Chondrocyte (in vitro differentiated cells): ENCODE results near the gene MYOM1. TPM values are rescaled to one million over a fixed set of nuclear protein-coding genes. Genes with fewer than 3 reads are reported as not detected.

Source experiments
- DNase-seq: peaks from one replicate; pipeline ENCODE4 v3.0.0; 2021; ENCODE audit warnings: mixed read lengths, low spot score
- H3K27ac Mint-ChIP-seq: one replicate; pipeline ENCODE4 v1.8.0; 2021; ENCODE audit warnings: mild to moderate bottlenecking, moderate library complexity, mixed read lengths; ENCODE audit not compliant: unreplicated experiment
- H3K27me3 Mint-ChIP-seq: 2 replicates; pipeline ENCODE4 v1.8.0; 2021; ENCODE audit warnings: low read depth, mixed read lengths
- H3K36me3 Mint-ChIP-seq: 2 replicates; pipeline ENCODE4 v1.8.0; 2021; ENCODE audit warnings: low read depth, mixed read lengths
- H3K4me1 Mint-ChIP-seq: 2 replicates; pipeline ENCODE4 v1.8.0; 2021; ENCODE audit warnings: low read depth, mild to moderate bottlenecking, mixed read lengths
- H3K4me3 Mint-ChIP-seq: one replicate; pipeline ENCODE4 v1.8.0; 2021; ENCODE audit warnings: mild to moderate bottlenecking, moderate library complexity, mixed read lengths; ENCODE audit not compliant: unreplicated experiment
- H3K9me3 Mint-ChIP-seq: 2 replicates; pipeline ENCODE4 v1.8.0; 2021; ENCODE audit warnings: low read depth, mixed read lengths
- total RNA-seq: library from RNA; stranded (reverse); gene quantifications from 3 replicates; pipeline ENCODE4 v1.2.1, GENCODE V29; 2021
- TF ChIP-seq, protein P1 (sequence below): fragments of 200-600 bp; sonication (generic); IDR thresholded peaks from 2 replicates; pipeline ENCODE4 v1.5.0; 2021; ENCODE audit warnings: antibody characterized with exemption, mild to moderate bottlenecking, moderate library complexity

The MYOM1 gene
- total RNA-seq, 1 donor from 2014 or later, result 1.5 TPM

DNA sequence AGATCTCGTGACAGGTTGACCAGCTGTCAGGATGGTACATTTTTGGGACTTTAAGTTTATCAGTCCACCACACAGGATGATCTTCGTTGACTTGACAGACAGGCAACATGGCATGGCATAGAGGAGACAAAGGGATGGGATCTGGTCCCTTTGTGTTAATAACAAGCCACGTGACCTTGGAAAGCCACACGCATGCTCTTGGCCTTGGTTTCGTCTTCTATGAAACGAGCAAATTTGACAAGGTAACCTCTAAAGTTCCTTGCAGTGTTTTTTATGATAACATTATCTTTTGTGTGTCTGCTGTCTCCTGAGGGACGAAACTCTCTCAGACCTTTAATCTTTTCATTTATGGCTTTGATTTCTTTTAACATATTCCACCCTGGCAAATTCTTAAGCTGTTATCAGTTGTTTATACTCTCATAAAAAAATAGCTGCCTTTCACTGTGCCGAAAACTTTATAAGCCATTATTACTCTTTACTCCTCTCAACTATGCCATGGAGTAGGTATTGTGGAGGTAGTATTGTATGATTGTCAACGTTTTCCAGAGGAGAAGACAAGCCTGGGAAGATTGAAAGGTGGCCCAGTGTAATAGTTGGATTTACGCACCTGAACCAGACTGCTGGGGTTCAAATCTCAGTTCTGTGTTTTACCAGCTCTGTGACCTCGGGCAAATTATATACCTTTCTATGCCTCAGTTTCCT lies 81.3 kb downstream of the MYOM1 start:
- H3K9me3 Mint-ChIP-seq, result peaks cover 8% of the 10 kb centered on the region
- TF ChIP-seq, protein P1, sequence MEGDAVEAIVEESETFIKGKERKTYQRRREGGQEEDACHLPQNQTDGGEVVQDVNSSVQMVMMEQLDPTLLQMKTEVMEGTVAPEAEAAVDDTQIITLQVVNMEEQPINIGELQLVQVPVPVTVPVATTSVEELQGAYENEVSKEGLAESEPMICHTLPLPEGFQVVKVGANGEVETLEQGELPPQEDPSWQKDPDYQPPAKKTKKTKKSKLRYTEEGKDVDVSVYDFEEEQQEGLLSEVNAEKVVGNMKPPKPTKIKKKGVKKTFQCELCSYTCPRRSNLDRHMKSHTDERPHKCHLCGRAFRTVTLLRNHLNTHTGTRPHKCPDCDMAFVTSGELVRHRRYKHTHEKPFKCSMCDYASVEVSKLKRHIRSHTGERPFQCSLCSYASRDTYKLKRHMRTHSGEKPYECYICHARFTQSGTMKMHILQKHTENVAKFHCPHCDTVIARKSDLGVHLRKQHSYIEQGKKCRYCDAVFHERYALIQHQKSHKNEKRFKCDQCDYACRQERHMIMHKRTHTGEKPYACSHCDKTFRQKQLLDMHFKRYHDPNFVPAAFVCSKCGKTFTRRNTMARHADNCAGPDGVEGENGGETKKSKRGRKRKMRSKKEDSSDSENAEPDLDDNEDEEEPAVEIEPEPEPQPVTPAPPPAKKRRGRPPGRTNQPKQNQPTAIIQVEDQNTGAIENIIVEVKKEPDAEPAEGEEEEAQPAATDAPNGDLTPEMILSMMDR, result no peak
- DNase-seq, result no peak
- no peak overlapping the region for H3K27ac Mint-ChIP-seq
- no peaks in the 10 kb centered on the region for H3K27me3 Mint-ChIP-seq
- H3K36me3 Mint-ChIP-seq, result no peaks in the 10 kb centered on the region
- no peaks in the 10 kb centered on the region for H3K4me1 Mint-ChIP-seq
- H3K4me3 Mint-ChIP-seq, result no peak overlapping the region

- Mint-ChIP-seq H3K4me1 (no peaks in the 10 kb centered on the region), H3K27me3 (no peaks in the 10 kb centered on the region), H3K4me3 (no peak overlapping the region), H3K36me3 (no peaks in the 10 kb centered on the region), H3K9me3 (no peaks in the 10 kb centered on the region), H3K27ac (no peak overlapping the region)
- TF ChIP-seq, protein P1, result no peak
- DNase-seq, result no peak
Observed at GRCh38 chr18:3135536-3135935, 84.2 kb downstream of the MYOM1 start.

DNA sequence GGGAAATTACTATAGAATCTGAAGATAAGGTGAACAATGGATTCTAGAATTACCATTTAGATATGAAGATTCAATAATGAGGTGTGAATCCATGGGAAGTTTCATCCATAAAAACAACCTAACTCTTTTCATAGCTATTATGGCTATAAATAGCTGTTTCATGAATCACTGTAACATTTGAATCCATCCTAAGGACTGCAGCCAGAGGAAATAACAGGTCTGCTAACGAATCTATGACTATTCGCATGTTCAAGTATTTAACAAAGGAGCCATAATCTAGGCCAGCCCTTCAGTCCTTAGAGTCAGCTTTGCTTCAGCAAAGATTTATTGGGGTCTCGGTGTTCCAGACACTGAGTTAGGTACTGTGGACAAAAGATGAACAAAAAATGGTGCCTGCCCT lies 87.1 kb downstream of the MYOM1 start:
- Mint-ChIP-seq H3K27ac (no peak overlapping the region), H3K36me3 (no peaks in the 10 kb centered on the region), H3K4me3 (no peak overlapping the region), H3K4me1 (peaks cover 6% of the 10 kb centered on the region), H3K9me3 (no peaks in the 10 kb centered on the region), H3K27me3 (no peaks in the 10 kb centered on the region)
- DNase-seq, result no peak
- TF ChIP-seq, protein P1, result no peak

DNA sequence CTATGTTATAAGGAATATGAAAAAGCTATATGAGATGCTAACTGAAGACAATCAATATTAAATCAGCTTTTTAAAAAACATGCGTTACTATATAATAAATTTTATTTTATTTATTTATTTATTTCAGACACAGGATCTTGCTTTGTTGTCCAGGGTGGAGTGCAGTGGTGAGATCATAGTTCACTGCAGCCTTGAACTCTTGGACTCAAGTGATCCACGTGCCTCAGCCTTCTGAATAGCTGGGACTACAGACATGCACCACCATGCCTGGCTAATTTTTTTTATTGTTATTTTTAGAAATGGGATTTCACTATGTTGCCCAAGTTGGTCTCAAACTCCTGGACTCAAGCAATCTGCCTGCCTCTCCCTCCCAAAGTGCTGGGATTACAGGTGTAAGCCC lies 89.4 kb downstream of the MYOM1 start:
- H3K27me3 Mint-ChIP-seq, result no peaks in the 10 kb centered on the region
- TF ChIP-seq, protein P1, result no peak
- no peak overlapping the region for H3K27ac Mint-ChIP-seq
- H3K36me3 Mint-ChIP-seq, result no peaks in the 10 kb centered on the region
- no peak overlapping the region for H3K4me3 Mint-ChIP-seq
- peaks cover 6% of the 10 kb centered on the region for H3K4me1 Mint-ChIP-seq
- H3K9me3 Mint-ChIP-seq, result no peaks in the 10 kb centered on the region
- no peak for DNase-seq

- Mint-ChIP-seq H3K9me3 (peaks cover 8% of the 10 kb centered on the region), H3K36me3 (peaks cover 7% of the 10 kb centered on the region), H3K27me3 (no peaks in the 10 kb centered on the region), H3K27ac (no peak overlapping the region), H3K4me1 (peaks cover 6% of the 10 kb centered on the region), H3K4me3 (no peak overlapping the region)
- TF ChIP-seq, protein P1, result peak; percentile 95
- DNase-seq, result no peak
Observed at GRCh38 chr18:3129053-3129864, 90.5 kb downstream of the MYOM1 start.
